GM19372 (cell line): Measurements from ENCODE around the gene PLSCR1.
A peak's percentile ranks its signal among the peaks of the same experiment; 100 is the strongest.
"Not testable (repeated sequence)": the region's sequence is repeated elsewhere in the genome, so short reads cannot be mapped to it uniquely, and the experiment has no call there.

Experiments used
- ATAC-seq: cut with Tn5 transposase; IDR thresholded peaks from one replicate; pipeline ENCODE4 v1.9.1; 2021; ENCODE audit warnings: mild to moderate bottlenecking, low read depth, moderate library complexity; ENCODE audit not compliant: unreplicated experiment

Gene PLSCR1

DNA sequence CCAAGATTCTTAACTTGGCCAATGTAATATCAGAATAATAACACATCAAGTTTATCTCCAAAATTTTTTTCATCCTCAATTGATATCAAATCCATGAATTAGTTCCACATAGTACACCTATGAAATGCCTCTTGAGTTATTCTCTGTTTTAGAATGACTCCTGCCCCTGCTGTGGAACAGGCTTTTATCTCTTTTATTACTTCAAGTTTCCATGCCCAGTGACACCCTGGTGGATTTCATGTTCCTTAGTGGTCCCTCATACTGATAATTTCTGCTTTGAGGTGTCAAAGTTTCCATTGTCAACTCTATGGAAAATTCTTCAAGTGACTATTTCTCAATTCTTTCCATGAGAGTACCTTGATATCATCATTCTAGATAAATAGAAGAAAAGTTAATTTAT, 24.6 kb downstream of the PLSCR1 start:
- no peak for ATAC-seq

DNA sequence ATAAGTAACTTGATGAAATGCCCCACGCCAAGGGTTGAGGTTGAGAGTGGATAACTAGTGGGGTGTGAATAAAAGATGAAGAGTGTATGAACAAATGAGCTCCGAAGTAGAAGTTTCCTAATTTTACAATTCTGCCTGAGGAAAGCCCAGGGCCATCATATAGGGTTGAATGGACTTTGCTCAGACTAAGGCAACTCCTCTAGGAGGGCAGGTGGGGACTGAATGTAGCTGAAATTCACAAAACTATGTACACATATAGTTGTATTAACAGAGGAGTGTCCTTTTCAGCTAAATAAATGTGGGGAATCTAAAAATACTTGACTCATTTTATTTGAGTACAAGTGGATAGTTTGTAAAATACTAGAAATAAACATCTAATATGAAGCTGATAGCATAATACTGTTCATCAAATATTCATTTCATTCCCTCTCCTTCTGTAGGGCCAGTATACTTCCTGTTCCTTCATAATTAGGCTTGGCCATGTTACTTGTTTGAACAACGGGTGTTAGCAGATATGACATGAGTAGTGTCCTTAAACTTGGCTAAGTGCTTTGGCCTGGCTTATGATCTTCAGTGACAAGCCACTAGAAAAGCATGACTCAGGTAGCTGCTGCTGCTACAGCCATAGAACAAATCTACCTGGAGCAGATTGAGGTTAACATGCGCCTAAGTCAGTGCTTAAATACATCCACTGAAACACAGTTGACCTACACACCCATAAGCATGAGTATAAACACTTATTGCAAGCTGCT, 26.5 kb downstream of the PLSCR1 start:
- no peak for ATAC-seq

DNA sequence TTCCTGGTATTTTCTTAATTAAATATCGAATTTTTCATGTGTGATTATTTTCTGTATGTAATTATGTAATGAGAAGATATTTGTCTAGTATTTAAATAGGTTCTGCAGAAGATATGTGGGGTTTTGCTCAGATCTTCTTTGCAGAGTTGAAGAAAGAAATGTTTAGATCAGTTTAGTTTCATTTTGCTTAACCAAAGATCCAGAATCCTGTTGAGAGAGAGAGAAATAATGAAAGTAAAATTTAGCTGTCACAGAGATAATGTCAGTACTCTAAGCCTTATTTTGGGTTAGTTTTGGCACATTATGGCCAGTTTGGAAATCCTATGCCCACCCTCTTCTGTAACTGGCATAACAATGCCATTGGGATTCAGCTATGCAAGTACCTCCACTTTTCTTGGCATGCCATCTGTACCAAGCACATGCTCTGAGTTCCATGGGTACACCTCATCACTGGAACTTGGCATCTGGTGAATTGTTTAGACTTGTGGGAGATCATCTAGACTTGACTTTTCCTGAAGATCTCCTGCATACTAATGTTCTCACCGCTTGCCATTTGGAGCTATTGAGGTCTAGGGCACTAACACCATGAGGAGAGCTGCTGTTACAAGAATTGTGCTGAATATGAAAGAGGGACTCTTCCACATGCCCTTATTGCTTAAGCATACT, 30.9 kb downstream of the PLSCR1 start:
- no peak for ATAC-seq

DNA sequence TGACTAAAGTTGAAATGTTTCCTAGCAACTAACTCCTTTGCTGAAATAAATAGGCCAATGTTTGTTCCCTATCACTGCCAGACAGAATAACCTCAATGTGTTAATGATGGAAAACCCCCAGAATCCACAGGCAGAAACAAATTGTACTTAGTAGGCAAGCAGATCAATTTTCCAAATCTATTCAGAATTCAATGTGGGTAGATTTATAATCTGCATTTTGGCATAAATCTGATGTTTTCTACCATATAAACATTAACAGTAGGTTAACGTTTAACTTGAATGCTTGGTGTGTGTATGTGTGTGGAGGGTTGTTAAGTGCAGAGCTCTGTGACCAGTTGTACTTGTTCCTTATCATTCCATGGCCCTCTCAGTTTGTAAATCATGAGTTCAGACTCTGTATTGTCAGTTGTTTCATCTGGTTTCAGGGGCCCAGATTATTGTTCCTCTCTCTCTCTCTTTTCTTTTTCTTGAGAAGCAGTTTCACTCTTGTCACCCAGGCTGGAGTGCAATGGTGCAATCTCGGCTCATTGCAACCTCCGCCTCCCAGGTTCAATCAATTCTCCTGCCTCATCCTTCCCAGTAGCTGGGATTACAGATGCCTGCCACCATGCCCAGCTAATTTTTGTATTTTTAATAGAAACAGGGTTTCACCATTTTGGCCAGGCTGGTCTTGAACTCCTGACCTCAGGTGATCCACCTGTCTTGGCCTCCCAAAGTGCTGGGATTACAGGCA, 32.8 kb downstream of the PLSCR1 start:
- ATAC-seq, result no peak

- ATAC-seq, result no peak
These were observed 36.9 kb downstream of the PLSCR1 start for GRCh38 chr3:146507331-146508120.

- ATAC-seq, result no peak
These were observed 38.9 kb downstream of the PLSCR1 start for GRCh38 chr3:146505516-146505915.

GRCh38 chr3:146504498-146505197, 39.8 kb downstream of the PLSCR1 start:
- ATAC-seq, result no peak

GRCh38 chr3:146503461-146504202, 40.8 kb downstream of the PLSCR1 start:
- ATAC-seq, result peak; percentile 98

DNA sequence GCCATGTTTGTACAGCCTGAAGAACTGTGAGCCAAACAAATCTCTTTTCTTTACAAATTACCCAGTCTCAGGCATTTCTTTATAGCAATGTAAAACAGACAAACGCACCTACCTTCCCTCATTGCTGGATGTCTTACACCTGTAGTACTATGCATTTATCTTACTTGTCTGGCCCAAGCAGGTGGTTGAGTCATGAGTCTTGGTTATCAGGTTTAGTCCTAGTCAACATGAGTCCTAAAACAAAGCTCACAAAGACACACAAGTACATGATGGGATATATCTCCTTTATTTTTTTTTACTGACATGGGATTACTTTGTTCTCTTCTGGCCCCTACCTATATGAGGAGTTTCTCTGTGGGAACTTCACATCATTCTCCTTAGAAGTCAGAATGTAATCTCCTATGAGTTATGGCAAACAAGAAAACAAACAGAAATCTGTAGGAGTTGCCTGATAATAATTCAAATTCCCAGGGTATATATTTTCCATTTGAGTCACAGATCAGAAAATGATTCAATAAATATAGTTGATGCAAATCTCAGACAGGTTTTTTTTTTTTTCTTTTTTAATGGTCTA, 41.4 kb downstream of the PLSCR1 start:
- no peak for ATAC-seq

GRCh38 chr3:146501752-146502151, 42.7 kb downstream of the PLSCR1 start:
- no peak for ATAC-seq

- ATAC-seq, result no peak
These were observed 44.7 kb downstream of the PLSCR1 start for GRCh38 chr3:146499701-146500100.

- no peak for ATAC-seq
These were observed 46.2 kb downstream of the PLSCR1 start for GRCh38 chr3:146498002-146498736.

DNA sequence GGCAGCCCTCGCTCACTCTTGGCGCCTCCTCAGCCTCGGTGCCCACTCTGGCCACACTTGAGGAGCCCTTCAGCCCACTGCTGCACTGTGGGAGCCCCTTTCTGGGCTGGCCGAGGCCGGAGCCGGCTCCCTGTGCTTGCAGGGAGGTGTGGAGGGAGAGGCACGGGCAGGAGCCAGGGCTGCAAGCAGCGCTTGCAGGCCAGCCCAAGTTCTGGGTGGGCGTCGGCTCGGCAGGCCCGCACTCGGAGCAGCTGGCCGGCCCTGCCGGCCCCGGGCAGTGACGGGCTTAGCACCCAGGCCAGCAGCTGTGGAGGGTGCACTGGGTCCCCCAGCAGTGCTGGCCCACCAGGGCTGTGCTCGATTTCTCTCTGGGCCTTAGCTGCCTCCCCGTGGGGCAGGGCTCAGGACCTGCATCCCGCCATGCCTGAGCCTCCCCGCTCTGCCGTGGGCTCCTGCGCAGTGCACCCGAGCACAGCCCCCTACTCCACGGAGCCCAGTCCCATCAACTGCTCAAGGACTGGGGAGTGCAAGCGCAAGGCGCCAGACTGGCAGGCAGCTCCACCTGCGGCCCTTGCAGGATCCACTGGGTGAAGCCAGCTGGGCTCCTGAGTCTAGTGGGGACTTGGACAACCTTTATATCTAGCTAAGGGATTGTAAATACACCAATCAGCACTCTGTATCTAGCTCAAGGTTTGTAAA, 47.1 kb downstream of the PLSCR1 start:
- not testable (repeated sequence) for ATAC-seq

- ATAC-seq, result no peak
These were observed 47.7 kb downstream of the PLSCR1 start for GRCh38 chr3:146496726-146497125.

DNA sequence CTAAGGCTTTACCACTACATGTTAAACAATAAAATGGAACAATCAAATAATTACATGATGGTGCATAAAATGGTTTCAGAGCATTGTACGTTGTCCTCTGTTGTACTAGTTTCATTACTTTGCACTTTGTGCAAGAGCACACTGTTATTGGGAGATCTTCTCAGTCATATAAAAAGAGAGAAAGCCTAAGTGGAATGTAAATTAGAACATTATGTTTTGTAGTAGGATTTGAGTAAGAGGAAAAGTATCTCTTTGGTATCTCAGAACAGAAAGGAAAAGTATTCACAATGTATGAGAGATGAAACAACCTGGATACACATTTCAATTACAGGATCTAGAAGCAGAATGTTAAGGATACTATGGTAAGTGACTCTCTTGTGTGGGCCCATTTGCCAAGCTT, 48.2 kb downstream of the PLSCR1 start:
- no peak for ATAC-seq

DNA sequence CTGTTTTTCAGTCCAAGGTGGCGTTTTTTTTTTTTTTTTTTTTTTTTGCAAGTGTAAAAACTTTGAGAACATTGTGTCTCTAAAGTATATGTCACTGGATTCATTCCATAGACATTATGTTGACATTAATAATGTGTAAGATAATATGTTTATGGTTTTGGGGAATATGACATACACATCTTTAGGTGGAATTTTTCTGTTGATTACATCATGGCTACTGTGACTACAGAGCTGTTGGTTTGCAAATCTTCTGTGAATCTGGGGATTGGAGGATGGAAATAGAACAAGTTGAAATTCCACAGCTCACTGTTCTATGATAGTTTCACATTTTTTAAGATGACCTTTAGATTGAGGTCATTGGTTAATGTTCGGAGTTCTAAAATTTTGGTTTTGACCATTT, 50.6 kb downstream of the PLSCR1 start:
- no peak for ATAC-seq

DNA sequence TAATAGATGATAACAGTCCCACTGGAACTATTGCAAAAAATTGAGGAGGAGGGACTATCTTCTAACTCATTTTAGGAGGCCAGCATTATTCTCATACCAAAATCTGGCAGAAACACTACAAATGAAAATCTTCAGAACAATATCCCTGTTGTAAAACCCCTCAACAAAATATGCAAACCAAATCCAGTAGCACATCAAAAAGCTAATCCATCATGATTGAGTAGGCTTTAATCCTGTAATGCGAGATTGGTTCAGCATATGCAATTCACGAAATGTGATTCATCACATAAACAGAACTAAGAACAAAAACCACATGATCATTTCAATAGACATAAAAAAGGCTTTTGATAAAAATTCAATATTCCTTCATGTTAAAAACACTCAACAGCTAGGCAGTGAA, 51.2 kb downstream of the PLSCR1 start:
- ATAC-seq, result no peak

DNA sequence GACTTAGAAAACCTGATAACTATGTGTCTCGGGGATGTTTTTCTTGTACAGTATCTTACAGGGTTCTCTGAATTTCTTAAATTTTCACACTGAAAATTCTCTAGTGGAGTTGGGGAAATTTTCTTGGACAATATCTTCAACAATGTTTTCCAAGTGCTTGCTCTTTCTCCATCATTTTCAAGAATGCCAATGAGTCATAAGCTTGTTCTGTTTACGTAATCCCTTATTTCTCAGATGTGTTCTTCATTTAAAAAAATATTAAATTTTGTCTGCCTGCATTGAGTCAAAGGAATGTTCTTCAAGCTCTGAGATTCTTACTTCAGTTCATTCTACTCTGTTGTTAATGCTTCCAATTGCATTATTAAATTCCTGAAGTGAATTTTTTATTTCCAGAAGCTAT, 53.1 kb downstream of the PLSCR1 start:
- no peak for ATAC-seq
